Measurements from ENCODE around the gene GRAMD4. TPM values are rescaled to one million over a fixed set of nuclear protein-coding genes. Genes with fewer than 3 reads are reported as not detected.

GRAMD4 gene
- total and polyA plus RNA-seq, 7 donors, result 11.3 to 39.3 (median 17.8) TPM

GRCh38 chr22:46583571-46583970 lies 36.6 kb upstream of the GRAMD4 start:
- DNase-seq, result peak in 1 of 2 donors; percentile 42
- Histone ChIP-seq H3K27ac (no peak overlapping the region), H3K4me1 (peaks cover 39% of the 10 kb centered on the region), H3K4me3 (no peak overlapping the region), H3K9me3 (no peaks in the 10 kb centered on the region), H3K27me3 (ENCODE audit: insufficient read depth in 3 of 3, low read length in 2 of 3) (no peaks in the 10 kb centered on the region), H3K36me3 (ENCODE audit: insufficient read depth in 1 of 2, low read depth in 1 of 2) (no peaks in the 10 kb centered on the region)
- no peak for TF ChIP-seq CTCF (IDR thresholded peaks at IDR 0.05)
- ATAC-seq, result no peak
- intact Hi-C loops (cut with DNase I), result no loop called here
- 95 to 99% (median 98%) methylated on average over 11 of the region's 11 CpGs for WGBS, 3 donors

DNA sequence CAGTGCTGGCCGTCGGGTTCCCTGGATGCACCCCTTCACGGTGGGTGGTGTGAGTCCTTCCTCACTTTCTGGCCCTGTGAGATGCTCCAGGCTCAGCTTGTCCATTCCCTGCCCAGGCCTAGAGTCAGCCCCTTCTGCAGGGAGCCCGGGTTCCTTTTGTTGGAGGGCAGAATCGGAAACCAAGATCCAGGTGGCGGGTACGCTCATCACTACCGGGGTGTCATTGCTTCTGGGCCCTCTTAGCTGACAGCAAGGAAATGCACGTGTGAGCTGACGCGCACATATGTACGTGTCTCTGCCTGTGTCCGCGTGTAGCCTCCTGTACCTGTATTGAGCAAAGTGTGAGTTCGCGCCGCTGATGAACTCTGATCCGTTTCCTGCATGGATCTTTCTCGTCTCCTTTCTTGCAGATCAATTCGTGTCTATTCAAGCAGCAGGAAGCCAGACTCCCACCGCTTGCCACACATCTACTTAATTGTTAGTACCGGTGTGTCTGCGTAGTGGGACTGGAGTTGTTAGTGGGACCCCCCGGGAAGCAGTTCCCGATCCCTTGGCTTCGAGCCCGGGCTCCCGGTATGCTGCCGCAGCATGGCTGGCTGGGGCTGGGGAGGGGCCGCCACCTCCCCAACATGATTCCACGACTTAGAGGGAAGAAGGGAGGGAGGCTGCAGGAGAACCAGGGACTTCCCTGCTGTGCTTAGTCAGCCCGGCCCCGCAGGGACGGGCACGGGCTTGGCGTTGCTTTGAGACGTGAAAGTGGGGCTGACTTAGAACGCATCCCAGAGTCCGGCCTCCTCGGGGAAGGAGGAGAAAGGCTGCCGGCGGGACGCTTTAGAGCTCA lies 35.9 kb upstream of the GRAMD4 start:
- intact Hi-C loops (cut with DNase I), result no loop called here
- no peak for TF ChIP-seq CTCF (IDR thresholded peaks at IDR 0.05)
- DNase-seq (peak in 1 of 2 donors; percentile 58), ATAC-seq (no peak)
- Histone ChIP-seq H3K36me3 (ENCODE audit: insufficient read depth in 1 of 2, low read depth in 1 of 2) (no peaks in the 10 kb centered on the region), H3K4me3 (no peak overlapping the region), H3K4me1 (peaks cover 32% of the 10 kb centered on the region), H3K9me3 (no peaks in the 10 kb centered on the region), H3K27me3 (ENCODE audit: insufficient read depth in 3 of 3, low read length in 2 of 3) (no peaks in the 10 kb centered on the region), H3K27ac (no peak overlapping the region)
- 69 to 74% (median 74%) methylated on average over 43 of the region's 43 CpGs for WGBS, 3 donors

- Histone ChIP-seq H3K9me3 (no peaks in the 10 kb centered on the region), H3K4me1 (peaks cover 32% of the 10 kb centered on the region), H3K27ac (no peak overlapping the region), H3K36me3 (ENCODE audit: insufficient read depth in 1 of 2, low read depth in 1 of 2) (no peaks in the 10 kb centered on the region), H3K27me3 (ENCODE audit: insufficient read depth in 3 of 3, low read length in 2 of 3) (no peaks in the 10 kb centered on the region), H3K4me3 (no peak overlapping the region)
- peak in 1 of 2 donors; percentile 46 for DNase-seq
- 96 to 98% (median 97%) methylated on average over 19 of the region's 19 CpGs for WGBS, 3 donors
- no peak for ATAC-seq
- intact Hi-C loops (cut with DNase I), result no loop called here
- no peak for TF ChIP-seq CTCF (IDR thresholded peaks at IDR 0.05)
These were observed 34.7 kb upstream of the GRAMD4 start for GRCh38 chr22:46585340-46586122.

DNA sequence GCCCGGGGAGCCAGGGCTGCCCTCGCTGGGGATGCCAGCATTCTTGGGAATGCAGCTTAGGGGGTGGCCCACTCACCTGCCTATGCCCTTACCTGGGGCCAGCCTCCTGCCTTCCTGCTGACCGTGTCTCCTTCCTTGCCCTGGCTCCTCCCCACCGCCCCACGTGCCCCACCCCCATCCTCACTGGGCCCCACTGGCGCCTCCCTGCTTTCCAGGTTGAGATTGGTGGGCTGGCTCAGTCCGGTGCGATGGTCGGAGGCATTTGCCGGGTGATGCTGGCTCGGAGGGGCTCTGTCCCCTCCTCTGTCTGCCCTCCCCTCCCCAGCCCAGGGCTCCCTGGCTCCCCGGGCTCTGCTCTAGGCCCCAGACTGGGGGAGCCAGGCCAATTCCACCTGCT lies 34.1 kb upstream of the GRAMD4 start:
- DNase-seq (peak in 1 of 2 donors; percentile 25), ATAC-seq (no peak)
- H3K27ac ChIP-seq, result no peak overlapping the region
- intact Hi-C loops (cut with DNase I), result no loop called here
- H3K4me1 ChIP-seq, result peaks cover 26% of the 10 kb centered on the region
- H3K4me3 ChIP-seq, result no peak overlapping the region
- H3K27me3 ChIP-seq (ENCODE audit: insufficient read depth in 3 of 3, low read length in 2 of 3), result no peaks in the 10 kb centered on the region
- WGBS, 3 donors, result 85 to 98% (median 89%) methylated on average over 12 of the region's 12 CpGs
- no peak for TF ChIP-seq CTCF (IDR thresholded peaks at IDR 0.05)
- no peaks in the 10 kb centered on the region for H3K9me3 ChIP-seq
- H3K36me3 ChIP-seq (ENCODE audit: insufficient read depth in 1 of 2, low read depth in 1 of 2), result no peaks in the 10 kb centered on the region
